OCI-LY3 (cell line): Measurements from ENCODE around the gene UMAD1.

Source experiments
- H2AFZ ChIP-seq: fragments of 200-600, 300-600 bp; shearing (Covaris generic); 2 replicates; pipeline ENCODE4 v1.6.0; 2014; ENCODE audit warnings: antibody characterized with exemption, low read depth, low read length
- H3K27ac ChIP-seq: fragments of 200-600, 300-600 bp; sonication (generic); 2 replicates; pipeline ENCODE4 v1.5.1; 2014; ENCODE audit warnings: mild to moderate bottlenecking, low read length, moderate library complexity, mixed read lengths
- H3K27me3 ChIP-seq: fragments of 200-600, 300-600 bp; sonication (generic); 2 replicates; pipeline ENCODE4 v1.6.1; 2014; ENCODE audit warnings: low read depth, low read length, mixed read lengths
- H3K36me3 ChIP-seq: fragments of 200-600, 300-600 bp; sonication (generic); replicated peaks from 2 replicates; pipeline ENCODE3; 2014; ENCODE audit warnings: low read depth, low read length, mixed read lengths
- H3K4me1 ChIP-seq: fragments of 300-600, 200-600 bp; sonication (generic); 2 replicates; pipeline ENCODE4 v1.6.1; 2014; ENCODE audit warnings: low read length, mixed read lengths
- H3K4me2 ChIP-seq: fragments of 200-600, 300-600 bp; sonication (generic); 2 replicates; pipeline ENCODE4 v1.6.1; 2014; ENCODE audit warnings: low read length, mixed read lengths
- H3K4me3 ChIP-seq: fragments of 300-600, 200-600 bp; sonication (generic); 2 replicates; pipeline ENCODE4 v1.5.1; 2014; ENCODE audit warnings: antibody characterized with exemption, mild to moderate bottlenecking, low read length, moderate library complexity
- H3K79me2 ChIP-seq: fragments of 300-600, 200-600 bp; shearing (Covaris generic); 2 replicates; pipeline ENCODE4 v1.6.1; 2014; ENCODE audit warnings: mild to moderate bottlenecking, low read length, mixed read lengths
- H3K9ac ChIP-seq: fragments of 300-600, 200-600 bp; shearing (Covaris generic); 2 replicates; pipeline ENCODE4 v1.6.0; 2014; ENCODE audit warnings: mild to moderate bottlenecking, low read length, moderate library complexity
- H3K9me3 ChIP-seq: fragments of 200-600, 300-600 bp; shearing (Covaris generic); 2 replicates; pipeline ENCODE4 v1.6.1; 2014; ENCODE audit warnings: low read length, mixed read lengths; ENCODE audit not compliant: insufficient read depth
- H4K20me1 ChIP-seq: fragments of 200-600, 300-600 bp; sonication (generic); 2 replicates; pipeline ENCODE4 v1.6.1; 2016; ENCODE audit warnings: low read length, mixed read lengths; ENCODE audit not compliant: insufficient read depth
- EZH2phosphoT487 ChIP-seq: fragments of 200-600 bp; shearing (Covaris generic); IDR thresholded peaks from 2 replicates; pipeline ENCODE4 v1.6.1; 2018; ENCODE audit warnings: antibody characterized with exemption, mixed run types, low read depth
- TF ChIP-seq, protein P1 (sequence below): fragments of 200-600, 300-600 bp; sonication (generic); IDR thresholded peaks from 2 replicates; pipeline ENCODE4 v1.5.1; 2014; ENCODE audit warnings: antibody characterized with exemption, low read length, low read depth

Gene UMAD1

DNA sequence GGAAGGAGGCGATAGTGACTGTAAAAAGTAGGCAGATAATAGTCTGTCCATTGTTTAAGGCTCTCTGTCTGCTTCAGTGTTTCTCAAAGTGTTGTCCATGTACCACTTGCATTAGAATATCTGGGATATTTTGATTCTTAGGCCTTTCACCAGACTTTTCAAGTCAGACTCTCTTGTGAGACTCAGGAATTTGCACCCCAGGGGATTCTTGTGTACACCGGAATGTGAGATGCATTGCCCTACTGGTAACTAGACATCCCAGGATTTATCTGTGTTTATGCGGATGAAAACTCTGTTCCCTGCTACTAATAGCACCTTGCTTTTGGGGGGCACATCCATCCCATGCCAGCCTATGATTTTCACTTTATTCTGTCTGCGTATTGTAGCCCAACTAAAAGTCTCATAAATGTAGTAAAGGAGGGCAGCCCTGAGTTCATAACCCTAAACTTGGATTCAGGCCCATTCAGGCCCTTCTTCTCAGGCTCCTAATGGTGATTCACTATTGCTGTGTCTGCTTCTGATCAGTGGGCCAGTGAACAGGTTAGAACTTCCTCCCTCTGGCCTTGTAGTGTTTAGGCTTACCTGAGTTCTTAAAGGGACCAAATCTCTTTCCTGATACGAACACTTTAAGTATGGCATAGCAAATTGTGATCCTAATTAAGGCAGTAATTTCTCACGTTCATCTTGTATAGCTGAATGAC lies 149.6 kb downstream of the UMAD1 start:
- H3K4me3 ChIP-seq, result no peak overlapping the region
- no peak overlapping the region for H3K27ac ChIP-seq
- peaks cover 15% of the 10 kb centered on the region for H3K4me1 ChIP-seq
- no peak overlapping the region for H2AFZ ChIP-seq
- no peaks in the 10 kb centered on the region for H3K9me3 ChIP-seq
- H3K4me2 ChIP-seq, result no peak overlapping the region; the same call in 1 of the 2 replicates
- TF ChIP-seq, protein P1, sequence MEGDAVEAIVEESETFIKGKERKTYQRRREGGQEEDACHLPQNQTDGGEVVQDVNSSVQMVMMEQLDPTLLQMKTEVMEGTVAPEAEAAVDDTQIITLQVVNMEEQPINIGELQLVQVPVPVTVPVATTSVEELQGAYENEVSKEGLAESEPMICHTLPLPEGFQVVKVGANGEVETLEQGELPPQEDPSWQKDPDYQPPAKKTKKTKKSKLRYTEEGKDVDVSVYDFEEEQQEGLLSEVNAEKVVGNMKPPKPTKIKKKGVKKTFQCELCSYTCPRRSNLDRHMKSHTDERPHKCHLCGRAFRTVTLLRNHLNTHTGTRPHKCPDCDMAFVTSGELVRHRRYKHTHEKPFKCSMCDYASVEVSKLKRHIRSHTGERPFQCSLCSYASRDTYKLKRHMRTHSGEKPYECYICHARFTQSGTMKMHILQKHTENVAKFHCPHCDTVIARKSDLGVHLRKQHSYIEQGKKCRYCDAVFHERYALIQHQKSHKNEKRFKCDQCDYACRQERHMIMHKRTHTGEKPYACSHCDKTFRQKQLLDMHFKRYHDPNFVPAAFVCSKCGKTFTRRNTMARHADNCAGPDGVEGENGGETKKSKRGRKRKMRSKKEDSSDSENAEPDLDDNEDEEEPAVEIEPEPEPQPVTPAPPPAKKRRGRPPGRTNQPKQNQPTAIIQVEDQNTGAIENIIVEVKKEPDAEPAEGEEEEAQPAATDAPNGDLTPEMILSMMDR, result no peak
- TF ChIP-seq EZH2phosphoT487, result no peak
- no peaks in the 10 kb centered on the region for H4K20me1 ChIP-seq
- H3K36me3 ChIP-seq, result no peaks in the 10 kb centered on the region
- H3K27me3 ChIP-seq, result no peaks in the 10 kb centered on the region
- H3K9ac ChIP-seq, result no peak overlapping the region
- no peaks in the 10 kb centered on the region for H3K79me2 ChIP-seq

DNA sequence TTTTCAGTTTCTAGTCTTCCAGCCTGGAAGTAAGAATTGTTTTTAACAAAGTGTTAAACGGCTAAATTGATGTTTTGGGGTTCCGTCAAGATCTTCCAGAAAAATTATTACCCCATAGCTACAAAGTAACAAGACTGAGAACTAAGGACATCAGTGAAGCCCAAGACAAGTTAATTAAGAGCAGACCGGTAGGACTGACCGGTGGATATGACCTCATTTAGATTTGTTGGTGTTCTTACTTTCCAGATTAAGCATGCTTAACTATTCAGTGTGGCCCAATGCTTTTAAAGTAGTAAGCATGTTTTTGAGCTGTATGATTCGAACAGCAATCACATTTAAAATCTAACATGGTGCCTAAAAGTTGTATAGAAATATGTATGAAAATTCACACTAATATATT lies 151.0 kb downstream of the UMAD1 start:
- Histone ChIP-seq H3K4me2 (no peak overlapping the region), H3K27me3 (no peaks in the 10 kb centered on the region), H3K36me3 (no peaks in the 10 kb centered on the region), H4K20me1 (no peaks in the 10 kb centered on the region), H2AFZ (no peak overlapping the region), H3K4me1 (peaks cover 12% of the 10 kb centered on the region), H3K9me3 (no peaks in the 10 kb centered on the region), H3K79me2 (no peaks in the 10 kb centered on the region), H3K27ac (no peak overlapping the region), H3K9ac (no peak overlapping the region), H3K4me3 (no peak overlapping the region)
- no peak for TF ChIP-seq EZH2phosphoT487
- TF ChIP-seq, protein P1, result no peak

DNA sequence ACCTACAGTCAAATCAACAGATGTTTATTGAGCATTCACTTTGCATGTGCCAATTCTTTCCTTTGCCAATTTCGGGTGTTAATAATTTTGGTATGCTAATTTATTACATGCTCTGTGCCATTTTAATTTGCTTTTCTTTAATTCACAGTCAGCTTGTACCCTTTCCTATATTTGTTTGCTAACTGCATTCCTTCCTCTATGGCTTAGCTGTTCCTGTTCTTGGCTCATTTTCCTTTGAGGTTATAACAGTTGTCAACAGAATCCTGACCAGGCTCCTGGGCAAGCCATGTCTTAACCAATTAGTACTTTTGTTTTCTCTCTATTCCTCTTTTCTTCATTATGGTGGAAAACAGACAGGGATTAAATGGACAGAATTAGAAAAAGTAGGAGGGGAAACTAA lies 151.5 kb downstream of the UMAD1 start:
- Histone ChIP-seq H3K4me2 (no peak overlapping the region), H2AFZ (no peak overlapping the region), H4K20me1 (no peaks in the 10 kb centered on the region), H3K27me3 (no peaks in the 10 kb centered on the region), H3K4me1 (peaks cover 12% of the 10 kb centered on the region), H3K4me3 (no peak overlapping the region), H3K9me3 (no peaks in the 10 kb centered on the region), H3K9ac (no peak overlapping the region), H3K27ac (no peak overlapping the region), H3K79me2 (no peaks in the 10 kb centered on the region), H3K36me3 (no peaks in the 10 kb centered on the region)
- TF ChIP-seq EZH2phosphoT487, result no peak
- TF ChIP-seq, protein P1, result no peak

DNA sequence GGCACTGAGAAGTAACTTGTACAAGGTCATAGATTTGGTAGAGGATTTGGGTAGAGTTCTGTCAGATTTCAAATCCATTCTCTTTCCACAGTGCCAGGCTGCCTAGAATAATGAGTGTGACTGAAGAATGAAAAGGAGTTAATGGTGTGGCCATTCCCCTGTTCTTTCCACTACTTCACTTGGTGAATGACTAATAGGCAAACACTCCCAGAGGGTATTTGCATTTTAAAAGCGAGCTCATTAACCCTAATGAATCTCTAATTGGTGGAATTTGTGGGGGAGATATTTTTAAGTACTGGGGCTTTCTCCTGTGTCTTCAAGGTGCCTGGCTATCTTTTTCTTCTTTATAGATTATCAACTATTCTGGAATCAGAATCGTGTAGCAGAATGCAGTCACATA lies 152.7 kb downstream of the UMAD1 start:
- Histone ChIP-seq H3K4me2 (no peak overlapping the region), H3K9me3 (no peaks in the 10 kb centered on the region)
- TF ChIP-seq, protein P1, result no peak
- no peak for TF ChIP-seq EZH2phosphoT487

More for the DNA sequence above, 152.7 kb downstream of the UMAD1 start:
- H3K79me2 ChIP-seq, result no peaks in the 10 kb centered on the region
- H3K36me3 ChIP-seq, result no peaks in the 10 kb centered on the region
- H4K20me1 ChIP-seq, result no peaks in the 10 kb centered on the region
- H3K4me1 ChIP-seq, result peaks cover 12% of the 10 kb centered on the region
- H3K4me3 ChIP-seq, result no peak overlapping the region
- no peak overlapping the region for H2AFZ ChIP-seq
- no peaks in the 10 kb centered on the region for H3K27me3 ChIP-seq
- H3K9ac ChIP-seq, result no peak overlapping the region
- H3K27ac ChIP-seq, result no peak overlapping the region
